B cell (primary cell): ENCODE data around the gene CD6.

Source experiments
- CTCF ChIP-seq: fragments of 200-600 bp; IDR thresholded peaks from one replicate; pipeline ENCODE4 v1.8.0; 2022; ENCODE audit warnings: antibody characterized with exemption, mild to moderate bottlenecking
- EZH2 ChIP-seq: IDR thresholded peaks from 2 replicates; pipeline ENCODE4 v1.6.1; 2012; ENCODE audit warnings: borderline replicate concordance, low read depth, mild to moderate bottlenecking, moderate library complexity, low read length; ENCODE audit not compliant: insufficient read depth, poor library complexity, severe bottlenecking

DNA sequence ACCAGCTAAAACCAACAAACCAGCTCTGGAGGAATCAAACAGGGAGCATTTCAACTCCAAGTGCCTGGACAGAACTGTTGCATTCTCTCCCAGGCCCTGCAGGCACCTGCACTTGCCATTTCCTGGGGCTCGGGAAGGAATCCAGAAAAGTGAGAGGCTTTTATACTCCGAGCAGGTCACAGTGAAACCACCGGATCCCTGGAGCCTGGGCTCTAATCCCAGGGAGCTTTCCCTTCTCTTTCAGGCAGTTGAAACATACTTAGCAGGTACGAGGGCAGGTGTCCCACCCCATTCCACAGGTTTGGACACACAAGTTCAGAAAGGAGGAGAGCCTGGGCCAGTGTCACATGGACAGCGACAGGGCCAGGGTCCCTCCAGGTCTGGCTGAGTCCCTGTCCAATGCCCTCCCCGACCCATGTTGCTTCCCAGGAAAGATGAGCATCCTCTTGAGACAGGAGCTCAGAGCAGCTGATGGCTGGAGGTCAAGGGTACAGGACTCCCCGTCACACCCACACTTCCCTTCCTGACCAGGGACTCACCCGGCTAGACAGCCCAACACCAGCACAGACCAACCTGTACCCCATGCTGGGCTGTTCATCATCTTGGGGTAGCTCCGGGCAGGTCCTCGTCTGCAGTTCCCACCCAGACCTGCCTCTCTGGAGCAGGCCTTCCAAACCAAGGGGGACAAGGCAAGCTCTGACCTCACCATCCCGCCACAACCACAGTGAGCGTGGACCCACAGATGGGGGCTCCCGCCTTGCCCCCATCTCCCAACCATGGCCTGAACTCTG, 80.9 kb downstream of the CD6 start:
- TF ChIP-seq CTCF (no peak), EZH2 (no peak)
